ENCODE data around the gene GOT1.

GRCh38 chr10:99444383-99445045 is 14.1 kb upstream of the GOT1 start:
- TF ChIP-seq CTCF (IDR thresholded peaks at IDR 0.05; ENCODE audit: low read depth, low read length) (no peak), EZH2phosphoT487 (IDR thresholded peaks at IDR 0.05; ENCODE audit: low read depth) (no peak)

Data from OCI-LY3 (cell line).